ENCODE measurements around the gene AP1AR.

AP1AR gene

GRCh38 chr4:112311516-112311915, 79.9 kb downstream of the AP1AR start:
- no peak for DNase-seq (ENCODE audit: low read depth in 2 of 2, low spot score in 1 of 2)

- DNase-seq (ENCODE audit: low read depth in 2 of 2, low spot score in 1 of 2): no peak
Measured at GRCh38 chr4:112312610-112313239, 81.1 kb downstream of the AP1AR start.

- DNase-seq (ENCODE audit: low read depth in 2 of 2, low spot score in 1 of 2): no peak
Measured at GRCh38 chr4:112315446-112315845, 83.9 kb downstream of the AP1AR start.

- DNase-seq (ENCODE audit: low read depth in 2 of 2, low spot score in 1 of 2): no peak
Measured at GRCh38 chr4:112316360-112316759, 84.8 kb downstream of the AP1AR start.

GRCh38 chr4:112318239-112319142, 86.9 kb downstream of the AP1AR start:
- DNase-seq (ENCODE audit: low read depth in 2 of 2, low spot score in 1 of 2): no peak
